Stimulated activated CD8-positive, alpha-beta memory T cell treated with anti-CD3 and anti-CD28 coated beads, Interleukin-7, amount 100 ng/mL, for 1 hour (primary cell): ENCODE results near the gene STOX2.

ENCODE experiments used
- DNase-seq, 2 donors: peaks; one replicate each; pipeline ENCODE4 v3.0.0-alpha.2; 2020; ENCODE audit warnings: low read depth in 2 of 2

The STOX2 gene

GRCh38 chr4:183888564-183888963 is 16.5 kb upstream of the STOX2 start:
- no peak for DNase-seq

- DNase-seq: no peak
These were observed 15.9 kb upstream of the STOX2 start for GRCh38 chr4:183889190-183889589.

DNA sequence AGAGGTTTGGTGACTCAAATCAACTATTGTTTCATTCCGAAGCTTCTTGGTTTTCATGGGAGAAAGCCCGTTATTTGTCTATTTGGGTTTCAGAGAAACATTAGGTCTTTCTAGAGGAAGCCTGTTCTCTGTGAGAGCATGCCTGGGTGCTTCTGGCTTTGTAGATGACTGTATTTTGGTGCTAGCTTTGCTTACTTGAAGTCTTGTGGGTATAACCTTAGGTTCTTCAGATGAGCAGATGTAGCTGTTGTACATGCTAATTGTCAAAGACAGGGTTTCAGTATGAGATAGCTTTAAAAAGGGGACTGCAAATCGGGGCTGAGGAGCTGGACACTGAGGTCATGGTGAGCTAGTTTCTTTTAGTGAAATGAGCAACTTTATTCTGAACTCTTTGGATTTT is 7.9 kb upstream of the STOX2 start:
- DNase-seq: no peak

DNA sequence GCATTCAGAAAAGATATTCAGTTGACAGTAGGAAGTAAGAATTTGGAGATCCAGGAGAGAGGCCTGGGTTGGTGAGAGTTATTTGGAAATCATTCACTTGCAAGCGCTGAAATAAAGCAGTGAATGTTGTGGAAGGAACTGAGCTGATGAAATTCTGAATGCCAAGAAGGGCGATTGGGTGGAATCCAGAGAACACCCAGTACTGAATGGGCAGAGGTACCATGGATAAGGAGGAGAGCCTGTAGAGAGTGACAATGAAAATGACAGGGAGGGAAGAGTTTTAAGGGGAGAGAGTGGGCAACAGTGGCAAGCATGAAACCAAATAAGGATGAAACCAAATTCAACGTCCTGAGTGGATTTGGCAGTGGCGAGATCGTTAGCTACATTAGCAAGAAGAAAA is 6.7 kb upstream of the STOX2 start:
- DNase-seq: no peak

DNA sequence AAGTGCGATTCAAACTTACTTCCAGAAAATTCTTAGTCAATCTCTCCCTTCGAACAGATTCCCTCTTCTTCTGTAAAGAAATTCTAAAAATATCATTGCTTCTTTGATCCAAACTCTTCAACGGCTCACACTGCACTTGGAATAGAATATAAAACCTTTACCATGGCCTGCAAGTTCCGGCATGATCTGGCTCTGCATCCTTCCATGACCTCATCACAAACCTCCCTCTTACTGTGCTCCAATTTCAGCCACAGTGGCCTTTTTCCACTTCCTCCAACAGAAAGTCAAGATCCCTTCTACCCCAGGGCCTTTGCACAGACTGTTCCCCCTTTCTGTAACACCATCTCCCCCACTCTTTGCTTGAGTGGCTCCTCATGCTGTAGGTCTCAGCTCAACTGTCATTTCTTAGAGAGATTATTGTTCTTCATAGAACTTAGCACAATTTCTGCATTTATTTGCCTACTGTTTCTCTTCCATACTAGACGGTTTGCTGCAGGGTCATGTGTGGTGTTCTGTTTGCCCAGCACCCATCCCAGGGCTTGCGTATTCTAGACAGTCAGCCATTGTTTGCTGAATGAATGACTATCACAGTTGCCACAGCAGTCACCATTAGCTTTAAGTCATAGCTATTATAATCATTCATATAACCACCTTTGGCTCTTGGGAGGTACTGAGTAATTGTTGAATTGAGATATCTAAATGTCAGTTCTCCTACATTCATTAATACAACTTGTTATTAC is 1.9 kb upstream of the STOX2 start:
- no peak for DNase-seq

DNA sequence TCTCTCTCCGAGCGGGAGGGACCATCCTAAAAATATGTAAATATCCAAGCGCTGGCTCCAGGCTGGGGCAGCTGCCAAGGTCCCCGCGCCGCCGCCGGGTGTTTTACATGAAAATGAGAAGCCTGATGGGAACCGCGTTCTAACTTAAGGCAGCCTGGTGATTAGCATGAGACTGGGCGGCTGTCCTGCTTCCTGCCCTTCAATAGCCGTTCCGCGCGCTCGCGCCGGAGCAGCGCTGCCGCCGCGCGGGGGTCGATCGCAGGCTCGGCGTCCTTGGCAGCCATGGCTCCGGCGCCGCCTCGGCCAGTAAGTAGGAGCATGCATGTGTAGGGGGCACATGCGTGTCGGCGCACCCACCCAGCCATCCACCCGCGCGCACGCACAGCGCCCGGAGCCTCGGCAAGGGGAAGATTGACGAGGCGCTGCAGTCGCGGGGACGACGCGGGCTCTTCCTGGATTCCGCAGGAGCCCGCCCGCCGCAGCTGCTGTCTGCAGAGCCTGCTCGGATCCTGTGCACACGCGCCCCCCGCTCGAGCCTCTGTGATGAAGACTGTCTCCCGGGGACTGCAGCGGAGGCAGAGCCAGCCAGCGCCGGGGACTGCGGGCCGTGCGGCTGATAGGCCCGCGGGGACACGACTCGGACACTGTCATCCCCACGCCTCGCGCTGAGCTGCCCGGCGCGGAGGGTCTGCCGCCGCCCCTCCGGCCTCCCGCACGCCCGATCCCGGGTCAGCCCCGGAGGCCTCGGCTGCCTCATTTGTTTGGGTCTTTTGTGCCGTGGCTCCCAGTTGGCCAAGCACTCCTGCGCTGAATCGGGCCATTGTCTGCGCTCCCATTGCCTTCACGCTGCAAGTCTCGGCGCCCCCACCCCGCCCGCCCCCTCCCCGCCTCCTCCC is 734 bp downstream of the STOX2 start:
- no peak for DNase-seq

DNA sequence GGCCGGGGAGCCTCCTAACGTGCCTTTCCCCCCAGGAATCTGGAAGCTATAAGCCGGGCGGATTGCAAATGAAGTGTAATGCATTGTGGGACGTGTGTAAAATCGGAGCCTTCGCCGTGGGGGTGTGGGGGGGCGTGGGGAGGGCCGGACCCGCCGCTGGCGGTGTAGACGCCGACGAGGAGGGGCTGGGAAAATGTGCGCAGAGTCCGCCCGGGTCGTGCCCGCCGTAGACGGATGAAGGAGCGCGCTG is 1.3 kb downstream of the STOX2 start:
- no peak for DNase-seq

DNA sequence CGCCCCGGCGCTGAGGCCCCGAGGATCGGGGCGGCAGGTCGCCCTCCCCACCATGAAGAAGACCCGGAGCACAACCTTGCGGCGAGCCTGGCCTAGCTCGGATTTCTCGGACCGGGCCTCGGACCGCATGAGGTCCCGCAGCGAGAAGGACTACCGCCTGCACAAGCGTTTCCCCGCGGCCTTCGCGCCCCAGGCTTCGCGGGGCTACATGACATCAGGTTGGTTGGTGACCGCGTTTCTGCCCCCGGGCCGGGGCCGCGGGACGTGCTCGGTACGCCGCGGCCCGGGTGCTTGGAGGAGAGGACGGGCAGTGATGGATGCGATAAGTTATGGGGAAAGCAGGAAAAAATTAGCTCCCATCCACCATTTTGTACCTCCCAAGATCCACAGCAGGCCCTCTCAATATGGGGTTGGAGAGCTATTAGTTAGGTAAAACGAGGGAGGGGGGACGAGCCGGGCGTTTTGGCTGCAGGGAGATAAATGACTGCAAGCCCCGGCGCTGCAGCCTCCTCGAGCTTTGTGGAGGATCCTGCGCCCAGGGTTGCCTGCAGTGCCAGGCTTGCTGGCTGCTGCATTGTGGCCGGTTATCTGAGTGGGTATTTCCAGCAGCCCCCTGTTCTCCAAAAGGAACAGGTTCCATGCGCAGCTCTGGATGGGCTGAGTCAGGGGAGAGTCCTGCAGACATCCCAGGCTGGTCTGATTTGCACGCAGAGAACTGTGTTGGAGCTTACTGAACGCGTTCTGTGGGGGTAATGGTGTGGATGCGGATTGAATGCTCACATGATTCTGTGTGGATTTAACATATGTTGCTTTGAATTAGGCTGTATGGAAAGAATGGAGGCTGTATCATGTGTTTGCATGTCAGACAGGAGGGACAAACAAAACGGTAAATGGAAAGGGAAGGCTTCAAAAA is 1.9 kb downstream of the STOX2 start:
- DNase-seq: no peak

DNA sequence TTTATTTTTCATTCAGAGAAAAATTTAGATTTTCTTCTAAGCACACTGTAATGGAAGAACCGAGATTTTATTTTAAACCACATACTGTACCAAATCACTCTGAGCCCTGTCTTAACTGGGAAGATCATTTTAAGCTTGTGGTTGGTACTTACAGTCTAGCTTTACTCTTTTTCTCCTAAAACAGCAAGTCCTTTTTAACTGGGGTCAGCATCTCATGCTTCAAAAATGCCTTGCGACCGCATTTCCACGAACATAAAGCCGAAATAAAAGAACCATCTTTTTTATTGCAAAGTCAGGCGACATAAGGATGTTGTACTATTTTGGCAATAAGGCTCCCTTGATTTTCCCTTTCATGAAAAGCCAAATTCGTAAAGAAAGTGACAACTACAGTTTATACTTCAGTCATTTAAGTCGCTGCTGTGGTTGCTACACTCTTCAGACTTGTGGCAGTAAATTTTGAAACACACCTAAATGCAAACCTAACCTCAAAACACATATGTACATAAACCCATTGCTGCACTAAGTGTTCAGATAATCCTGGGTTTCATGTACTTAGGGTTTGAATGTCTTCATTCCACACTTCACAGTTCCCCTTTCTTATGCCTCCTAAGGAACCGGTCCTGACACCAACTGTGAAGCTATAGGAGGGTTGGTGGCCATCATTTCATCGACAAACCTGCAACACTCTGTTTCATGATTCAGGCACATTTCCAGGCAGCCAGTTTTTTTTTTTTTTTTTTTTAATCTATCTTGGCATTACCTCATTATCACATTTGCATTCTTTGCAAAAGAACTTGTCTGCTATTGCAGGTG is 3.0 kb downstream of the STOX2 start:
- no peak for DNase-seq

DNA sequence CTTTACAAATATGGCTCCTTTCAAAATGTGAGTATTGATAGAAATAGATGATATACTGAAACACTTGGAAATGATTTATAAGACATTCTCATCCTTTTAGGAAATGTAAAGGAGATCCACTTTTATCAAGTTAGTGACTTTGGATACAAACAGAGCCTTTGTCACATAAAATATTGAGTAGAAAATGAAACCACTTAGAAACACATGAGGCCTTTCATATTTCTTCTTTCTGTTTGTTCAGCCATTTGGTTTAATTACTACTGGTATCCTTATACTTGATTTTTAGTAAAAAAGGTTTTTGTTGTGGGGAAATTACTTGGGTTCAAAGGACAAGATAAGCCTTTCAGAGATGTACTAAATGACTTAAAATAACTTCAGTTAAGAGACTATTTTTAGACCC is 4.1 kb downstream of the STOX2 start:
- no peak for DNase-seq

GRCh38 chr4:183909801-183910200 is 4.7 kb downstream of the STOX2 start:
- DNase-seq: no peak

GRCh38 chr4:183912585-183912984 is 7.5 kb downstream of the STOX2 start:
- DNase-seq: no peak

GRCh38 chr4:183915976-183916375 is 10.9 kb downstream of the STOX2 start:
- no peak for DNase-seq

- no peak for DNase-seq
These were observed 13.6 kb downstream of the STOX2 start for GRCh38 chr4:183918696-183919095.

- DNase-seq: no peak
These were observed 14.0 kb downstream of the STOX2 start for GRCh38 chr4:183919141-183919540.

GRCh38 chr4:183920512-183920911 is 15.4 kb downstream of the STOX2 start:
- DNase-seq: no peak

DNA sequence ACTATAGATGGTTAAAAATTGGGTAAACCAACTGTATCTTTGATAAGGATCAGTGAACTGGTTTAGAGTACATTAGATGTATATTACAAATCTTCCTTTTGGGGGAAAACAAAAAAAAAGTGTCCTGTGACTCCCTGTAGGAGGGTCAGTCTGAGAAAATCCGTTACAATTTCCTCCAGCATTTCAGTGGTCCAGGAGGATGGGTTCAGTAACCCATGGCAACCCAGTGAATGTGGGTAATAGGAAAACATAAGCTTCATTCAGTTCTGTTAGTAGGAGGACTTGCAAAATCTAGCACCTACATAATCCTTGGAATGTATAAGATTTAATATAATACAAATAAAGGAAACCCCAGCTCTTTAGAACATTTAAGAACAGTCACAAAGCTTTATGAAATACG is 16.2 kb downstream of the STOX2 start:
- DNase-seq: no peak

- DNase-seq: no peak
These were observed 19.4 kb downstream of the STOX2 start for GRCh38 chr4:183924362-183925044.

DNA sequence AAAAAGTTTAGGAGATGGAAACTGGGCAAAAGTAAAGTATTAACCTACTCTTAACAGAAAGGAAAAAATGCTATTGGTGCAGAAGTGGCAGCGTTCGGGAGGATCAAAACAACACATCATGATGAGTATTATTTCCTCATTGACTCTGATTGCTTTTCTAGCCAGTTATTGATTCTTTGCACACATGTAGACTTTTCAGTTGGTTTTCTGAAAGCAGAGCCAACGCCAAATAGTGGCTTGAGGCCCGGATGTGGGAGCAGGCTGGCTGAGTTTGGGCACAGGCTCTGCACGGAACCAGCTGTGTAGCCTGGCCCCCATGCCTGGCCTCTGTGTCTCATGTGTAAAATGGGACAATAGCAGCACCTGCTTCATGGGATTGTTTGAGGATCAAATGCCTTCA is 21.8 kb downstream of the STOX2 start:
- DNase-seq: no peak

DNA sequence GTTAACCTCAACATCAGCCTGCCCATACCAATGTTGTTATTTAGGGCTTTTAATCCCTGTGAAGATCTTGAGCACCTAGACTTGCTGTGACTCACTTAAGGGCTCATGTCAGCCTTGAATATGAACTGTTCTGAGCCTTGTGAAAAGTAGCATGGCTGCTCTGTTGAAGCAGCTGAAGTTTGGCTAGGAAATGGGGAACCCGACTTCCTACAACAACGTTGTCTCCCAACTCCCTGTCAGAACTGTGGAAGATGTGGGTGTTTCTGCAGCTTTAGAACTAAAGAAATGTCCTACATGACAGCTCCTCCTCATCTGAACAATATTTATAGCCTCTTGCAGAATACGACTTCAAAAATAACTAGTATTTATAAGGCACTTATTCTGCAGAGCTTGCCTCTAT is 27.5 kb downstream of the STOX2 start:
- no peak for DNase-seq

DNA sequence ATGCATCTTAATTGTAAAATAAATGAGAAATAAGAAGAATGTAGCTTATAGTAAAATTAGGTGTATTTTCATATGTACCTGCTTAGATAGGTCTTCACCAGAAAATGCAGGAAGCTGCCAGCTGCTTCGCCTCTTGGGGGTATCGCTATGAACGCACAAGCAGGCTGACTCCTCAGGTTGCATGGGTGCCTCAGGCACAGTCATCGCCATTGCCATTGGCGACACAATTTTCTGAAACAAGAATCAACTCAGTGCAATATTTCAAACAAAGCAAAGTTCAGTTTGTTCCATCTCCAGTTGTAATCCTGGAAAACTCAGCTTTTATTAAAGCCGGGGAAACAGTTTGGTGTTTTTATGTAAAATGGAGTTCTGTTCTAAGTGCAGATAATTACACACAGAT is 29.7 kb downstream of the STOX2 start:
- DNase-seq: no peak
